BJ (cell line): ENCODE results near the gene ANAPC16. TPM values are rescaled to one million over a fixed set of nuclear protein-coding genes. Genes with fewer than 3 reads are reported as not detected.

Experiments used
- CTCF ChIA-PET: fragments of 350-600 bp; formaldehyde crosslinking; extraction: SDS; loops from one replicate; lab custom pipeline; 2021; ENCODE audit warnings: antibody characterized with exemption, inconsistent platforms; lab: Yijun Ruan, JAX
- POLR2A ChIA-PET: fragments of 300-600 bp; sonication (Branson Sonifier 250); formaldehyde crosslinking; extraction: SDS; loops from one replicate; lab custom pipeline; 2021; ENCODE audit warnings: antibody characterized with exemption; lab: Charles Lee
- DNase-seq: peaks from one replicate; pipeline ENCODE4 v3.0.0-alpha.2; 2011; ENCODE audit warnings: low read depth
- H3K27me3 ChIP-seq: 2 replicates; pipeline ENCODE4 v1.6.0; 2011; ENCODE audit warnings: low read length; ENCODE audit not compliant: control insufficient read depth, insufficient read depth
- H3K36me3 ChIP-seq: 2 replicates; pipeline ENCODE4 v1.5.1; 2011; ENCODE audit warnings: low read length; ENCODE audit not compliant: control insufficient read depth, insufficient read depth
- H3K4me3 ChIP-seq: 2 replicates; pipeline ENCODE4 v1.5.1; 2011; ENCODE audit warnings: low read depth, mild to moderate bottlenecking, control low read depth, low read length
- polyA plus RNA-seq: library from polyadenylated mRNA; depleted of rRNA; stranded (reverse); fragments of >200 nt; gene quantifications from 2 replicates; pipeline ENCODE4 v1.2.3, GENCODE V29; 2011
- TF ChIP-seq, protein P1 (sequence below): IDR thresholded peaks from 2 replicates; pipeline ENCODE4 v1.5.1; 2011; ENCODE audit warnings: low read depth, mild to moderate bottlenecking, control low read depth, inconsistent platforms, low read length, moderate library complexity; ENCODE audit not compliant: insufficient read depth

The ANAPC16 gene
- polyA plus RNA-seq, 1 experiment = 49.8 TPM

GRCh38 chr10:72194949-72195348 is 20.9 kb upstream of the ANAPC16 start:
- POLR2A ChIA-PET = no interaction called here
- CTCF ChIA-PET = no interaction called here
- H3K27me3 ChIP-seq = no peaks in the 10 kb centered on the region
- no peak overlapping the region for H3K4me3 ChIP-seq
- DNase-seq = no peak
- no peaks in the 10 kb centered on the region for H3K36me3 ChIP-seq
- TF ChIP-seq, protein P1, sequence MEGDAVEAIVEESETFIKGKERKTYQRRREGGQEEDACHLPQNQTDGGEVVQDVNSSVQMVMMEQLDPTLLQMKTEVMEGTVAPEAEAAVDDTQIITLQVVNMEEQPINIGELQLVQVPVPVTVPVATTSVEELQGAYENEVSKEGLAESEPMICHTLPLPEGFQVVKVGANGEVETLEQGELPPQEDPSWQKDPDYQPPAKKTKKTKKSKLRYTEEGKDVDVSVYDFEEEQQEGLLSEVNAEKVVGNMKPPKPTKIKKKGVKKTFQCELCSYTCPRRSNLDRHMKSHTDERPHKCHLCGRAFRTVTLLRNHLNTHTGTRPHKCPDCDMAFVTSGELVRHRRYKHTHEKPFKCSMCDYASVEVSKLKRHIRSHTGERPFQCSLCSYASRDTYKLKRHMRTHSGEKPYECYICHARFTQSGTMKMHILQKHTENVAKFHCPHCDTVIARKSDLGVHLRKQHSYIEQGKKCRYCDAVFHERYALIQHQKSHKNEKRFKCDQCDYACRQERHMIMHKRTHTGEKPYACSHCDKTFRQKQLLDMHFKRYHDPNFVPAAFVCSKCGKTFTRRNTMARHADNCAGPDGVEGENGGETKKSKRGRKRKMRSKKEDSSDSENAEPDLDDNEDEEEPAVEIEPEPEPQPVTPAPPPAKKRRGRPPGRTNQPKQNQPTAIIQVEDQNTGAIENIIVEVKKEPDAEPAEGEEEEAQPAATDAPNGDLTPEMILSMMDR = no peak

DNA sequence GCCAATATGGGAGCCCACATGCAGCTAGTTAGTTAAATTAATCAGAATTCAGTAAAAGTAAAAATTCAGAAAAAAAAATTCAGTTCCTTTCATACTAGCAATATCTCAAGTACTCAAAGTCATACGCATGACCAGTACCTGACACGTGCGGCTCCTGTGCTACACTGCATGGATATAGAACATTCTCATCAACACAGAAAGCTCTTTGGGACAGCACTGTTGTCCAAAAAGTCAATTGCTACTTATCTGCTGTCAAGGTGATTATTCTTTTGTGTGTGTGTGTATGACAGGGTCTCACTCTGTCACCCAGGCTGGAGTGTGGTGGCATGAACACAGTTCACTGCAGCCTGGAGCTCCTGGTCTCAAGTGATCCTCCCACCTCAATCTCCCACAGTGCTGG is 14.9 kb upstream of the ANAPC16 start:
- Histone ChIP-seq H3K4me3 (no peak overlapping the region), H3K27me3 (no peaks in the 10 kb centered on the region), H3K36me3 (no peaks in the 10 kb centered on the region; the same call in 1 of the 2 replicates)
- POLR2A ChIA-PET = no interaction called here
- CTCF ChIA-PET = interaction anchor here (0.6 kb wide), 1 partner anchor 82 kb away, joined by 3 read pairs; no protein-coding TSS in a partner anchor
- DNase-seq = no peak
- TF ChIP-seq, protein P1 = no peak

DNA sequence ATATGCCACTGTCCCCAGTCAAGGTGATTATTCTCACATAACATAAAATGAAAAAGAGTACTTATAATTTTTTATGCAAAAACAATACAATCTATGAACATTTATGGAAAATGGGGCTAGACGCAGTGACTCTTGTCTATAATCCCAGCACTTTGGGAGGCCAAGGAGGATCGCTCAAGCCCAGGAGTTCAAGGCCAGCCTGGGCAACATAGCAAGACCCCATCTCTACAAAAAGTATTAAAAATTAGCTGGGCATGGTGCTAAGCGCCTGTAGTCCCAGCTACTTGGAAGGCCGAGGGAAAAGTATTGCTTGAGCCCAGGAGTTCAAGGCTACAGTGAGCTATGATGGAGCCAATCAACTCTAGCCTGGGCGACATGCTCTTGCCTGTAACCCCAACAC is 14.5 kb upstream of the ANAPC16 start:
- ChIA-PET CTCF (interaction anchor here (0.6 kb wide), 1 partner anchor 82 kb away, joined by 3 read pairs; no protein-coding TSS in a partner anchor), POLR2A (no interaction called here)

GRCh38 chr10:72204296-72204695 is 11.5 kb upstream of the ANAPC16 start:
- no peaks in the 10 kb centered on the region; the same call in 1 of the 2 replicates for H3K36me3 ChIP-seq
- ChIA-PET POLR2A (no interaction called here), CTCF (interaction anchor here (1.3 kb wide), 1 partner anchor 11 kb away, joined by 4 read pairs; no protein-coding TSS in a partner anchor)
- TF ChIP-seq, protein P1 = no peak
- DNase-seq = no peak
- no peak overlapping the region for H3K4me3 ChIP-seq
- no peaks in the 10 kb centered on the region for H3K27me3 ChIP-seq

More for the DNA sequence above, 14.5 kb upstream of the ANAPC16 start:
- no peak overlapping the region for H3K4me3 ChIP-seq
- no peaks in the 10 kb centered on the region for H3K27me3 ChIP-seq
- DNase-seq = no peak
- no peaks in the 10 kb centered on the region; the same call in 1 of the 2 replicates for H3K36me3 ChIP-seq
- TF ChIP-seq, protein P1 = no peak

DNA sequence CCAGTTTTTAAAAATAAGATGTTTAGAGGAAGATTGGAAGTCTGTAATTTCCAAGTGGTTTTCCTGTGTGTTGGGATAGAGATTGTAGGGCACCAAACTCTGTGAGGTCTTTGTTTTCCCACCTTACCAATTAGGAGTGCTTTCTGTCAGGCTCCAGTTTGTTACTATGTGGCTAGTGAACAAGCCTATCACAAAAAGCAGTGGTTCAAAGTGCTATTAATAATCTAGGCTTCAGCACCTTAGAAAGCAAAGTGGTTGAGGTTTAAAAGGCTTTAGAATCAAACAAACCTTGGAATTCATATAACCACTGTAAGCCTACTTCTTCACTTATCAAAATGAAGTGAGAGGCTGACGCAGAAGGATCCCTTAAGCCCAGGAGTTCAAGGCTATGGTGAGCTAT is 11.1 kb upstream of the ANAPC16 start:
- DNase-seq = no peak
- POLR2A ChIA-PET = no interaction called here
- TF ChIP-seq, protein P1 = no peak
- Histone ChIP-seq H3K27me3 (no peaks in the 10 kb centered on the region), H3K4me3 (no peak overlapping the region), H3K36me3 (no peaks in the 10 kb centered on the region; the same call in 1 of the 2 replicates)
- CTCF ChIA-PET = no interaction called here
